Measurements from ENCODE around the gene NEAT1.

NEAT1 gene

DNA sequence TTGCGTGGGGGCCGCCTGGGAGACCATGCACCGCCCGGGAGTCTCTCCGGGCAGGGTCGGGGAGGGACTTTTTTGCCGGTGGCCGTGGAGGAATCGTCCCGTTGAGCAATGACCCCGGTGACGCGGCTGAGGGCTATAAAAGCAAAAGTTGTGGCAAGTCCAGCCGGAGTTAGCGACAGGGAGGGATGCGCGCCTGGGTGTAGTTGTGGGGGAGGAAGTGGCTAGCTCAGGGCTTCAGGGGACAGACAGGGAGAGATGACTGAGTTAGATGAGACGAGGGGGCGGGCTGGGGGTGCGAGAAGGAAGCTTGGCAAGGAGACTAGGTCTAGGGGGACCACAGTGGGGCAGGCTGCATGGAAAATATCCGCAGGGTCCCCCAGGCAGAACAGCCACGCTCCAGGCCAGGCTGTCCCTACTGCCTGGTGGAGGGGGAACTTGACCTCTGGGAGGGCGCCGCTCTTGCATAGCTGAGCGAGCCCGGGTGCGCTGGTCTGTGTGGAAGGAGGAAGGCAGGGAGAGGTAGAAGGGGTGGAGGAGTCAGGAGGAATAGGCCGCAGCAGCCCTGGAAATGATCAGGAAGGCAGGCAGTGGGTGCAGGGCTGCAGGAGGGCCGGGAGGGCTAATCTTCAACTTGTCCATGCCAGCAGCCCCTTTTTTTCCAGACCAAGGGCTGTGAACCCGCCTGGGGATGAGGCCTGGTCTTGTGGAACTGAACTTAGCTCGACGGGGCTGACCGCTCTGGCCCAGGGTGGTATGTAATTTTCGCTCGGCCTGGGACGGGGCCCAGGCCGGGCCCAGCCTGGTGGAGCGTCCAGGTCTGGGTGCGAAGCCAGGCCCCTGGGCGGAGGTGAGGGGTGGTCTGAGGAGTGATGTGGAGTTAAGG, at the start of gene NEAT1:
Gene NEAT1 (plus strand): TSS at position 166 of the 883 bp plus-strand sequence.
- DNase-seq (ENCODE audit: low spot score): peak; percentile 59

GRCh38 chr11:65373839-65374580, 48.6 kb upstream of the NEAT1 start:
- DNase-seq (ENCODE audit: low spot score): no peak

DNA sequence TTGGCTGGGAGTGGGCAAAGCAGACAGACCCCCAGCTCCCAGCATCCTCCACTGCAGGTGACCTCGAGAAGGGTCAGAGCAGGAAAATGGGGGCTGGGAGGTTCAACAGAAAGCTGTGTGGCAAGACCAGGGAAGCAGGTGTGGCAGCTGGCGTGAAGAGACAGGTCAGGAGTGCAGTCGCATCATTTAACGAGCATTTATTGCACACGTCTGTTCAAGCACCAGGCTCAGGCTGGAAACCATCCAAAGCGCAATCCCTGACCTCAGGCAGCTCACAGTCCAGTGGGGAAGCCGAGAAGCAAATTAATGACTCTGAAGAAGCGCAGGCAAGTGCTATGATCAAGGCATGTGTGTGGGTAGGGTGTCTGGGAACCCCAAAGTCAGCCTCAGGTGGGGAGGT, 47.6 kb upstream of the NEAT1 start:
- no peak for DNase-seq (ENCODE audit: low spot score)

GRCh38 chr11:65376138-65376713, 46.4 kb upstream of the NEAT1 start:
- DNase-seq (ENCODE audit: low spot score): no peak

DNA sequence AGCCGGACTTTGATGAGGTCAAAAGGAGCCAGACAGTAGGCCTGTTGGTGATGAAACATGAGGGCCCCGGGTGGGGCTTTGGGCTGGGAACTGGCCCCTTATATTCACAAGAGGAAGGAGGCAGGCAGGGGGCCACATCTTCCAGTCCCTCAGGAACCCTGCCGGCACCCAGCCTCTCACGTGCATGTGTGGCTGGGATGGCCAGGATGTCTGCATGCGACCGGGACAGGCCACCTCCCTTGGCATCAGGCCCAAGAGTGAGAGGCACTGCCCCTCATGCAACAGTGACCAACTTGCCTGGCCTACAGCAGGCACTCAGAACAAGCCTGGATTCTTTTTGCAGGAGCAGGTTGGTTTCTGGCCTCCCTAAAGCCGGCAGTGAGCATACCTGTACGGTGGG, 45.6 kb upstream of the NEAT1 start:
- DNase-seq (ENCODE audit: low spot score): no peak

DNA sequence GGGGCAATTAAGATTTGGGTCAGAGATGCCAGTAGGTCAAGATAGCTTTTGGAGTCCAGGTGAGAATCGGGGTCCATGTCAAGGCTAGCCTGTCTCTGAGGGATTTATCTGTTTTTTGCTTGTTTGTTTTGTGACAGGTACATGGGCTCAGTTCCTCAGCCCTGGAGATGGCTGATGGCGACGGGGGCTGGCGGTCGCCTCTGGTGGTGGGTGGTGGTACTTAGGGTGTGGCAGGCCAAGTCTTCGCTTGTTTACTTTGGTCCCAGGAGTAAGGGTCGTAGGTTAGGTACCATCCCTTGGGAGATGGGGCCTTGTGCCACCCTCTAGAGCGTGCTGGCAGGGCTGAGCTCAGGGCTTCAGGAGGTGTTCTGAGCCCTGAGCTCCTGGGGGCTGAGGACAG, 44.8 kb upstream of the NEAT1 start:
- DNase-seq (ENCODE audit: low spot score): no peak

DNA sequence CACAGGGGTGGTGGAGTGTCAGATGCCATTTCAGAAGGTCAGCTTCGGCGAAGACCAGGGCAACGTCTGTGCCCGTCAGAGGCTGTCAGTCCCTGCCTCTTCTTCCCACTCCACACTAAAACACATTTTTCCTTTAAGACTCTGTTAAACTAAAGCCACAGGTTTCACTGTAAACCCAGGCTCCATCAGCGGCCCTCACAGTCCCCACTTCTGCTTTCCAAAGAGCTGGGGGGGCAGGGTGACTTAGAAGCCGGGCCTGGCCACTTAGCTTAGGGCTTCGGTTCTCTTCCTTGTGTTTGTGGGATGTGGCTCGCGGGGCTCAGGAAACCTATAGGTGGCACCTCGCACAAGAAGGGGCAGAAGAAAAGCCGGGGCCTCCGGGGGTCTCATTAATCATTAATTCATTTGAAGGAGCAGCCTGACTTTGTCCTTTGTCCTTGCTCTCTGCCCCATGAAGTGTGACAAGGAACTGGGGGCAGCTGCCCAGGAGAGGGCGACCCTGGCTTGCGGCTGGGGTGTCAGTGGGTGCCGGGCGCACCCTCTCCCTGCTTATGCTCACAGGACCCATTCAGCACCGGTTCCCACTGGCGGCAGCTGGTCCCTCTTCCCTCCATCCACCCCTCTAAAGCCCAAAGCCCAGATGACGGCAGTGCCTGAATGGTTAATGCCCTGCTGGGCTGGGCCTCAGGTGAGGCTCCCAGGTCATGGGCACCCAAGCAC, 44.2 kb upstream of the NEAT1 start:
- DNase-seq (ENCODE audit: low spot score): no peak

GRCh38 chr11:65378928-65379638, 43.5 kb upstream of the NEAT1 start:
- no peak for DNase-seq (ENCODE audit: low spot score)

- DNase-seq (ENCODE audit: low spot score): no peak
Measured at GRCh38 chr11:65379698-65380459, 42.7 kb upstream of the NEAT1 start.

GRCh38 chr11:65380460-65381119, 42.0 kb upstream of the NEAT1 start:
- no peak for DNase-seq (ENCODE audit: low spot score)

DNA sequence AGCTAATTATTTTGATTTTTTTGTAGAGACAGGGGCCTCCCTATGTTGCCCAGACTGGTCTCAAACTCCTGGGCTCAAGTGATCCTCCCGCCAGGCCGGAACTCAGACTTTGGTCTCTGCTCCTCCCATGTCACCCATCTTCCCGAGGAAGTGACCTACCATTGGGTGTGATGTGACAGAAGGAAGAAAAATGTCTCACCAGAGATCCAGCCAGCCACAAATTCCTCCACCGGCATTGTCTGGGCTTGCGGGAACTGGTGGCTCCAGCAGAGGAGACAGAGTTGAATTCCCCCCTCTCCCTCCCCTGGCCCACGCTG, 40.9 kb upstream of the NEAT1 start:
- peak; percentile 52 for DNase-seq (ENCODE audit: low spot score)

- peak; percentile 78 for DNase-seq (ENCODE audit: low spot score)
Measured at GRCh38 chr11:65382033-65382803, 40.4 kb upstream of the NEAT1 start, which contains the start of gene SLC25A45. Gene SLC25A45, minus strand, starts transcription at chr11:65382646. Its CDS starts 695 bp downstream, at chr11:65381951.

DNA sequence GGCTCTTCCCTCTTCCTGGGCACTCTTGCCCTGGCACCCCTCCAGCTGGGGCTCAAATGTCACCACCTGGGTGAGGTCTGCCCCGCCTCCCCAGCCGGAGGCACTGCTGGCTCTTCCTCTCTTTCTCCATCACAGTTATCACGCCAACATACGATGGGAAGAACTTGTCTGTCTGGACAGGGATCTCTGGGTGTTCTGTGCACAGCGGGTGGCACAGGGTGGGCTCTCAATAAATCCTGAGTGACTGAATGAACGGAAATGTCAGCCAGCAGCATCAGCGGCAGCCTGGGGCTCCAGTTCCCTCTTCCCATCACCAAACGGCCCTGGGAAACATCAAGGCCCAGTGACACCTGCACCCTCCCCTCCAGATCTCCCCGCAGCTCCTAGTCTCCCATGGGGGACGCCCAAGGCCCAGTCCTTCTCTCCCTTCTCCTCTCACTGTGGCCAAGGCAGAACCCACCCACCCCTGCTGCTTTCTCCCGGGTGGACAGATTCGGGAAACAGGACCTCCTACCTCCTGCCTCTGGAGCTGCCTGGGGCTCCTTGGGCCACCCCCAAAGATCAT, 39.7 kb upstream of the NEAT1 start:
- DNase-seq (ENCODE audit: low spot score): no peak

- no peak for DNase-seq (ENCODE audit: low spot score)
Measured at GRCh38 chr11:65383778-65384177, 38.8 kb upstream of the NEAT1 start.

DNA sequence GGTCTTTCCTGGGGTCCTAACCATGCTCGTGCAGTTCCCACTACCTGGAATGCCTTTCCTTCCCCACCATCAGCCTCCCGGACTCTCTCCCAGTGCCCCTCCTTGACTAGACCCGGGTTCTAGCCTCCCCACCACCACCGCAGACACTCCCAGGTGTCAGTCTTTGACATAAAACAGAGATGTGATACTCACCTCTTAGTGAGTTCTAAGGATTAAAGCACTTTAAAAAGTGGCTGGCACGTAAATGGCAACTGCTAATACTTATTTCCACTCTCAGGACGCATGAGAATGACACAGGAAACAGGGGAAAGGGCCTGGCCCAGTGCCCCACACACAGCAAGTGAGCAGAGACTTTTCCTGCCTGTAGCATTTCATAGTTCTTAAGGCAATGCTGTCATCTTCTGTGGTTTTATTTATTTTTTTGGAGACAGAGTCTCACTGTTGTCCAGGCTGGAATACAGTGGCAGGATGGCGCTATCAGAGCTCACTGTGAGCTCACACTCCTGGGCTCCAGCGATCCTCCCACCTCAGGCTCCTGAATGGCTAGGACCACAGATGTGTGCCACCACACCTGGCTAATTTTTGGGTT, 38.2 kb upstream of the NEAT1 start:
- DNase-seq (ENCODE audit: low spot score): no peak

DNA sequence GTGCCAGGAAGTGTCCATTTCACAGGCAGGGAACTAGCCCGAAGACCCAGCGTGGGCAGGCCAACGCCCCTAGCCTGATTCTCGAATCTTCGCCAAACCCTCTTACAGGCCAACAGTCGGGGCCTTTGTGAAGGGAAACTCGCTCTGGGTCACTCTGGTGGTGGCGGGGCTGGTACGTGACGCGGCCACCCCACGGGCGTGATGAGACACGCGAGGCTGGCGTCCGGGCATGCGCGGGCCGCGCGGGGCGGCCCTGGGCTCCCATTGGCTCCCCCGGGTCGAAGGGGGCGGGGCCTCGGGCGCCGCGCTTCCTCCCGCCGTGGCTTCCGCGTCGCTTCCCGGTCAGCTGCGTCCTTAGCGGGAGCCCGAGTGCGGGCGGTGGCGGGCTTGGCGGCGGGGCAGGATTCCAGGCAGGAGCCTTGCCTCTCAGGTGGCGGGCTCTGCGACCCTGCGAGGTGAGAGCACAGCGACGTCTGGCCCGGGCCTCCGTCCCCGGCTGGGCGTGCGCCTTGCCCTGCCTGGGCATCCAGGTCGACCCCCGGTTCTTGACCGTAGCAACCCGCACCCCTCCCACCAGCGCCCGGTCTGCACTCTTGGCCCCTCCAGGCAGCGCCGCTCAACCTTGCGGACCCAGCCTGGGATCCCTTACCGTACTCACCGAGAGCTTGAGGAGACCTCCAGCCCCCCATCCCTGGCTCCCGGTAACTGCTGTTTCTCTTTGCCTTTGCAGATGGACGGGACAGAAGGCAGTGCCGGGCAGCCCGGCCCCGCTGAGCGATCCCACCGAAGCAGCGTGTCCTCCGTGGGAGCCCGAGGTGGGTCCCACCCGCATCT, 36.1 kb upstream of the NEAT1 start, which contains the start of gene FRMD8:
Gene FRMD8 (plus strand): TSS at position 331 of the 834 bp plus-strand sequence. CDS start 400 bp downstream, at position 731.
- DNase-seq (ENCODE audit: low spot score): peak; percentile 93

DNA sequence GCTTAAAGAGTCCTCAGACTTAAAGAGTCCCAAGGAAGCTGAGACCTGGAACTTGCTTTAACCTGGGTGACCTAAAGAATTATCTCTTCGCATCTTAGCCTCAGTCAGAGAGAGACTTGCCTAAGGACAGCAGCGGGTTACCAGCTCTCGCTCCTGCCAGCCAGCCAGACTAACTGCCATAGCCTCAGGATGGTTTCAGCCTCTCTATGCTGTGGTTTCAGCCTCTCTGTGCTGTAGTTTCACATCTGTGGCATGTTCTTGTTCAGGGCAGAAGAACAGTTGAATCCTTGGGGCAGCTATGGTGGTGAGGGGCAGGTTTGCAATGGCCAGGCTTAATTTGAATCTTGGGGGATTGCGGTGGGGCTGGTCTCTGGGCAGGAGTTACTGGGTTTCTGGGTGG, 33.9 kb upstream of the NEAT1 start:
- no peak for DNase-seq (ENCODE audit: low spot score)

All from HuH-7 (cell line).